IPS-18c (cell line): Measurements from ENCODE around the gene NALF2.

ENCODE experiments used
- H3K4me3 ChIP-seq: 2 replicates; pipeline ENCODE4 v1.7.0; 2013; ENCODE audit warnings: low read depth, mild to moderate bottlenecking, low read length, moderate library complexity; ENCODE audit not compliant: insufficient read depth
- H3K9me3 ChIP-seq: one replicate; pipeline ENCODE4 v1.6.1; 2013; ENCODE audit warnings: mild to moderate bottlenecking, low read length, moderate library complexity; ENCODE audit not compliant: control insufficient read depth, insufficient read depth

The NALF2 gene

GRCh38 chrX:69503782-69504625 is at the start of gene NALF2:
Gene NALF2 (plus strand): TSS chrX:69504326. CDS start chrX:69505283, 957 bp downstream.
- peak within 1 kb of the TSS; percentile 71 for H3K4me3 ChIP-seq
- peaks cover 2% of the 10 kb centered on the region for H3K9me3 ChIP-seq

GRCh38 chrX:69457756-69458155 is 46.4 kb upstream of the NALF2 start:
- Histone ChIP-seq H3K9me3 (peaks cover 2% of the 10 kb centered on the region), H3K4me3 (no peak overlapping the region)

- H3K4me3 ChIP-seq = no peak overlapping the region
- H3K9me3 ChIP-seq = no peaks in the 10 kb centered on the region
Measured at GRCh38 chrX:69466546-69466945, 37.6 kb upstream of the NALF2 start.

- Histone ChIP-seq H3K4me3 (no peak overlapping the region), H3K9me3 (no peaks in the 10 kb centered on the region)
Measured at GRCh38 chrX:69469975-69470374, 34.2 kb upstream of the NALF2 start.

GRCh38 chrX:69489625-69490024 is 14.5 kb upstream of the NALF2 start:
- H3K9me3 ChIP-seq = no peaks in the 10 kb centered on the region
- no peak overlapping the region for H3K4me3 ChIP-seq

- H3K9me3 ChIP-seq = peaks cover 3% of the 10 kb centered on the region
- no peak overlapping the region for H3K4me3 ChIP-seq
Measured at GRCh38 chrX:69493193-69493592, 10.9 kb upstream of the NALF2 start.

GRCh38 chrX:69493766-69494165 is 10.4 kb upstream of the NALF2 start:
- Histone ChIP-seq H3K4me3 (no peak overlapping the region), H3K9me3 (peaks cover 3% of the 10 kb centered on the region)

GRCh38 chrX:69496183-69496582 is 7.9 kb upstream of the NALF2 start:
- H3K9me3 ChIP-seq = peaks cover 3% of the 10 kb centered on the region

GRCh38 chrX:69501429-69501828 is 2.7 kb upstream of the NALF2 start:
- Histone ChIP-seq H3K9me3 (peaks cover 5% of the 10 kb centered on the region), H3K4me3 (no peak overlapping the region)

More at GRCh38 chrX:69496183-69496582, 7.9 kb upstream of the NALF2 start:
- H3K4me3 ChIP-seq = no peak overlapping the region

GRCh38 chrX:69503228-69503781 is 821 bp upstream of the NALF2 start:
- Histone ChIP-seq H3K9me3 (peaks cover 2% of the 10 kb centered on the region), H3K4me3 (no peak overlapping the region; the same call in 1 of the 2 replicates)

GRCh38 chrX:69504626-69505612 is 793 bp downstream of the NALF2 start:
- Histone ChIP-seq H3K9me3 (peaks cover 8% of the 10 kb centered on the region), H3K4me3 (peak overlapping the region; percentile 71)

- Histone ChIP-seq H3K4me3 (peak overlapping the region; percentile 46), H3K9me3 (peaks cover 8% of the 10 kb centered on the region)
Measured at GRCh38 chrX:69505772-69506616, 1.9 kb downstream of the NALF2 start.

GRCh38 chrX:69506617-69507499 is 2.7 kb downstream of the NALF2 start:
- Histone ChIP-seq H3K9me3 (peaks cover 10% of the 10 kb centered on the region), H3K4me3 (peak overlapping the region; percentile 46; the same call in 1 of the 2 replicates)

- H3K4me3 ChIP-seq = no peak overlapping the region
- peaks cover 12% of the 10 kb centered on the region for H3K9me3 ChIP-seq
Measured at GRCh38 chrX:69507500-69507789, 3.3 kb downstream of the NALF2 start.

GRCh38 chrX:69508610-69509009 is 4.5 kb downstream of the NALF2 start:
- Histone ChIP-seq H3K4me3 (no peak overlapping the region), H3K9me3 (peaks cover 12% of the 10 kb centered on the region)

GRCh38 chrX:69510137-69510715 is 6.1 kb downstream of the NALF2 start:
- H3K4me3 ChIP-seq = no peak overlapping the region
- peaks cover 12% of the 10 kb centered on the region for H3K9me3 ChIP-seq
